ENCODE measurements around the gene TRIM22. TPM values are rescaled to one million over a fixed set of nuclear protein-coding genes. Genes with fewer than 3 reads are reported as not detected.

TRIM22 gene
- total RNA-seq, 1 donor from 2014 or later = 1.7 TPM

- no peak overlapping the region for H3K4me3 Mint-ChIP-seq (ENCODE audit: low read depth)
Measured at GRCh38 chr11:5658318-5658717, 31.3 kb upstream of the TRIM22 start.

GRCh38 chr11:5663511-5663910 is 26.1 kb upstream of the TRIM22 start:
- DNase-seq (ENCODE audit: low spot score, unreplicated experiment) = no peak
- H3K27me3 Mint-ChIP-seq = no peaks in the 10 kb centered on the region
- peaks cover 5% of the 10 kb centered on the region for H3K4me1 Mint-ChIP-seq (ENCODE audit: low read depth)
- no peak overlapping the region for H3K4me3 Mint-ChIP-seq (ENCODE audit: low read depth)
- no peaks in the 10 kb centered on the region for H3K9me3 Mint-ChIP-seq (ENCODE audit: low read depth)
- no peak overlapping the region for H3K27ac Mint-ChIP-seq
- H3K36me3 Mint-ChIP-seq (ENCODE audit: insufficient read depth) = peaks cover 28% of the 10 kb centered on the region
- TF ChIP-seq CTCF (IDR thresholded peaks at IDR 0.05; ENCODE audit: unreplicated experiment) = no peak

More at GRCh38 chr11:5658318-5658717, 31.3 kb upstream of the TRIM22 start:
- no peak overlapping the region for H3K27ac Mint-ChIP-seq
- TF ChIP-seq CTCF (IDR thresholded peaks at IDR 0.05; ENCODE audit: unreplicated experiment) = no peak
- H3K4me1 Mint-ChIP-seq (ENCODE audit: low read depth) = no peaks in the 10 kb centered on the region
- DNase-seq (ENCODE audit: low spot score, unreplicated experiment) = no peak
- peaks cover 3% of the 10 kb centered on the region for H3K9me3 Mint-ChIP-seq (ENCODE audit: low read depth)
- H3K36me3 Mint-ChIP-seq (ENCODE audit: insufficient read depth) = peaks cover 16% of the 10 kb centered on the region
- H3K27me3 Mint-ChIP-seq = no peaks in the 10 kb centered on the region

- H3K36me3 Mint-ChIP-seq (ENCODE audit: insufficient read depth) = peaks cover 33% of the 10 kb centered on the region
- H3K27ac Mint-ChIP-seq = no peak overlapping the region
- no peaks in the 10 kb centered on the region for H3K27me3 Mint-ChIP-seq
- peaks cover 5% of the 10 kb centered on the region for H3K4me1 Mint-ChIP-seq (ENCODE audit: low read depth)
- TF ChIP-seq CTCF (IDR thresholded peaks at IDR 0.05; ENCODE audit: unreplicated experiment) = no peak
- no peaks in the 10 kb centered on the region for H3K9me3 Mint-ChIP-seq (ENCODE audit: low read depth)
- no peak overlapping the region for H3K4me3 Mint-ChIP-seq (ENCODE audit: low read depth)
- no peak for DNase-seq (ENCODE audit: low spot score, unreplicated experiment)
Measured at GRCh38 chr11:5665051-5665570, 24.5 kb upstream of the TRIM22 start.

- no peaks in the 10 kb centered on the region for H3K27me3 Mint-ChIP-seq
- peak overlapping the region; percentile 46 for H3K27ac Mint-ChIP-seq
- TF ChIP-seq CTCF (IDR thresholded peaks at IDR 0.05; ENCODE audit: unreplicated experiment) = no peak
- peaks cover 5% of the 10 kb centered on the region for H3K4me1 Mint-ChIP-seq (ENCODE audit: low read depth)
- no peaks in the 10 kb centered on the region for H3K9me3 Mint-ChIP-seq (ENCODE audit: low read depth)
- H3K4me3 Mint-ChIP-seq (ENCODE audit: low read depth) = no peak overlapping the region
- H3K36me3 Mint-ChIP-seq (ENCODE audit: insufficient read depth) = peaks cover 34% of the 10 kb centered on the region
- no peak for DNase-seq (ENCODE audit: low spot score, unreplicated experiment)
Measured at GRCh38 chr11:5665746-5666401, 23.7 kb upstream of the TRIM22 start.

GRCh38 chr11:5666402-5666793 is 23.2 kb upstream of the TRIM22 start:
- no peak for TF ChIP-seq CTCF (IDR thresholded peaks at IDR 0.05; ENCODE audit: unreplicated experiment)
- Mint-ChIP-seq H3K4me1 (ENCODE audit: low read depth) (peaks cover 5% of the 10 kb centered on the region), H3K27ac (peak overlapping the region; percentile 46), H3K9me3 (ENCODE audit: low read depth) (no peaks in the 10 kb centered on the region), H3K36me3 (ENCODE audit: insufficient read depth) (peaks cover 32% of the 10 kb centered on the region), H3K27me3 (no peaks in the 10 kb centered on the region), H3K4me3 (ENCODE audit: low read depth) (no peak overlapping the region)
- no peak for DNase-seq (ENCODE audit: low spot score, unreplicated experiment)
